Activated CD4-positive, alpha-beta T cell treated with anti-CD3 and anti-CD28 coated beads, Interleukin-2, Interleukin-4, amounts not matched to agents 100 ng/mL and 50 ng/mL, durations not matched to agents 16 hours and 8 hours (primary cell): ENCODE results near the gene SPATA6L.

ENCODE experiments used
- DNase-seq: peaks from one replicate; pipeline ENCODE4 v3.0.0-alpha.2; 2020; ENCODE audit warnings: low spot score

SPATA6L gene

GRCh38 chr9:4549751-4550295 lies 116.5 kb downstream of the SPATA6L start:
- no peak for DNase-seq

GRCh38 chr9:4548811-4549725 lies 117.2 kb downstream of the SPATA6L start:
- DNase-seq = no peak
